Esophagus muscularis mucosa (tissue), 4 donors: ENCODE results near the gene ZBTB34.

Experiments used
- CTCF ChIP-seq, 3 experiments: fragments of 200-600 bp in 2 of 3; fragments of 450-650 bp in 1 of 3; sonication (generic) in 2 of 3; IDR thresholded peaks; one replicate each; pipeline ENCODE4 v1.5.1; 2017 to 2019; ENCODE audit warnings: antibody characterized with exemption in 3 of 3, mild to moderate bottlenecking in 2 of 3, moderate library complexity in 1 of 3
- EP300 ChIP-seq: sonication (generic); formaldehyde crosslinking; IDR thresholded peaks from one replicate; pipeline ENCODE4 v1.6.1; 2017; ENCODE audit warnings: antibody characterized with exemption
- POLR2A ChIP-seq: fragments of 450-650 bp; IDR thresholded peaks from one replicate; pipeline ENCODE4 v1.6.1; 2017; ENCODE audit warnings: antibody characterized with exemption, moderate library complexity, mild to moderate bottlenecking, low read depth
- POLR2AphosphoS5 ChIP-seq, 2 donors: sonication (generic); formaldehyde crosslinking; IDR thresholded peaks; one replicate each; pipeline ENCODE4 v1.6.1; 2017; ENCODE audit warnings: antibody characterized with exemption in 2 of 2

- TF ChIP-seq CTCF (IDR thresholded peaks at IDR 0.05): no peak
- no peak for TF ChIP-seq POLR2AphosphoS5 (IDR thresholded peaks at IDR 0.05)
- no peak for TF ChIP-seq POLR2A
- no peak for TF ChIP-seq EP300
Measured at GRCh38 chr9:126849591-126850225, 10.7 kb upstream of the ZBTB34 start.
